Measurements from ENCODE around the gene DPF3.

The DPF3 gene

DNA sequence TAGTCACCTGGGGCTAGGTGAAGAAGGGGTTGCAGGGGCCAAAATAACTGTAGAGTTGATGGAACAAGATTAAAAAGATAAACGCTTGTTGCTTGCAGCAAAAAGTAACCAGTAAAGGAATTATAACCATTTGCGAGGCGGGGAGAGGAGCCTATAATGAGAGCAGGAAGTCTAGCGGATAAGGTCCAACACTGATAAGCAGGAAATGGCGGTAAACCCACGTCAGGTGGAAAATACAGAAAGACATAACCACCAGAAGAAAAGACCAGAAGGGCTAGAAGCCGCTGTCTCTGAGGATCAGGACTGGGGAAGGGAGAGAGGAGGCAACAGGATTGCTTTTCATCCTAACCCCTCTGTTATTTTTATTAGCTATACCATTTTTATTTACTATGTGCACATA is 303.3 kb downstream of the DPF3 start:
- ChIA-PET CTCF (no interaction called here), POLR2A (no interaction called here)
- TF ChIP-seq, protein P1, sequence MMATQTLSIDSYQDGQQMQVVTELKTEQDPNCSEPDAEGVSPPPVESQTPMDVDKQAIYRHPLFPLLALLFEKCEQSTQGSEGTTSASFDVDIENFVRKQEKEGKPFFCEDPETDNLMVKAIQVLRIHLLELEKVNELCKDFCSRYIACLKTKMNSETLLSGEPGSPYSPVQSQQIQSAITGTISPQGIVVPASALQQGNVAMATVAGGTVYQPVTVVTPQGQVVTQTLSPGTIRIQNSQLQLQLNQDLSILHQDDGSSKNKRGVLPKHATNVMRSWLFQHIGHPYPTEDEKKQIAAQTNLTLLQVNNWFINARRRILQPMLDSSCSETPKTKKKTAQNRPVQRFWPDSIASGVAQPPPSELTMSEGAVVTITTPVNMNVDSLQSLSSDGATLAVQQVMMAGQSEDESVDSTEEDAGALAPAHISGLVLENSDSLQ (IDR thresholded peaks at IDR 0.05), result no peak
- no peak for DNase-seq (ENCODE audit: extremely low spot score)

DNA sequence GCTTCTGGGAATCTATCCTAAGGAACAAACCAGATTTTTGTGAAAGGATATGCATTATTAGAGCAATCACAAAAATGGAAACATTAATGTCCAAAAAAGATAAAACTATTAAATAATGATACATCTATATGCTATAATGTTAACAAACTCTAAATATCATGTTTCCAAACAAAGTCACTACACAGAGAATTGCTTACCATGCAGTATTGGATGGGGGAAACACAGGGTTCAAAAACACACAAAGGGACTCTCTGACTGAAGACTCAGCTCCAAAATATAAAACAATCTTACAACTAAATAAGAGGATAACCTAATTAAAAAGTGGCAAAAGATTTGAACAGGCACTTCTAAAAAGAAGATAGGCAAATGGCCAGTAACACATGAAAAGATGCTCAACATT is 304.2 kb downstream of the DPF3 start:
- CTCF ChIA-PET, result no interaction called here

DNA sequence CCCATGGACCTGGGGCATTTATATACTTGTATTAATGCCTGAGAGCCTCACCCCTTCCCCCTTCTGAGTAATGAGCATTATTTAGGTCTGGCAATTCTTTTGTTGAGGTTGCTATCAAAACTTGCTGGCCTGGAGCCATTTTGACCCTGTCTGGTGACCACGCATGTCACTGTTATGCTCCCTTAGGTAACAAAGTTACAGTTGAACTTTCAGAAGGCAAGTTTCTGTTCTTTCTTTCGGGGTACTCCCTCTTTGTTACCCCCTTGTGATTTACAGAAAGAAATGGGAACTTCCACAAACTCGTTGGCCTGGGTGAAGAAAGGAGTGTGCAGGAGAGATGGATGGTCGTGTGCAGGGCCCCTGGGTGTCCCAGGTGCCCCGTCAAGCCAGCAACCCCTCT is 305.4 kb downstream of the DPF3 start:
- CTCF ChIA-PET, result no interaction called here
- TF ChIP-seq ELF4 (IDR thresholded peaks at IDR 0.05), result no peak
- DNase-seq (ENCODE audit: extremely low spot score), result no peak
- POLR2A ChIA-PET, result no interaction called here

More for the DNA sequence above, 304.2 kb downstream of the DPF3 start:
- TF ChIP-seq LEF1 (IDR thresholded peaks at IDR 0.05; ENCODE audit: borderline replicate concordance) (no peak), CTBP1 (IDR thresholded peaks at IDR 0.05; ENCODE audit: borderline replicate concordance) (no peak), ELF4 (IDR thresholded peaks at IDR 0.05) (no peak), SUZ12 (IDR thresholded peaks at IDR 0.05) (no peak), L3MBTL2 (conservative IDR thresholded peaks at IDR 0.05) (no peak), ARNT (IDR thresholded peaks at IDR 0.05) (no peak), FOXK2 (IDR thresholded peaks at IDR 0.05) (no peak), HDGF (IDR thresholded peaks at IDR 0.05; ENCODE audit: borderline replicate concordance) (no peak), NFRKB (IDR thresholded peaks at IDR 0.05) (no peak), TARDBP (IDR thresholded peaks at IDR 0.05) (no peak), SP1 (IDR thresholded peaks at IDR 0.05) (no peak), FOXM1 (IDR thresholded peaks at IDR 0.05; ENCODE audit: borderline replicate concordance) (no peak), BHLHE40 (IDR thresholded peaks at IDR 0.05; ENCODE audit: borderline replicate concordance) (no peak), ZNF384 (IDR thresholded peaks at IDR 0.05) (no peak), FOXA1 (IDR thresholded peaks at IDR 0.05) (no peak)
- TF ChIP-seq, protein P1 (IDR thresholded peaks at IDR 0.05), result no peak
- DNase-seq (ENCODE audit: extremely low spot score), result no peak
- POLR2A ChIA-PET, result no interaction called here

DNA sequence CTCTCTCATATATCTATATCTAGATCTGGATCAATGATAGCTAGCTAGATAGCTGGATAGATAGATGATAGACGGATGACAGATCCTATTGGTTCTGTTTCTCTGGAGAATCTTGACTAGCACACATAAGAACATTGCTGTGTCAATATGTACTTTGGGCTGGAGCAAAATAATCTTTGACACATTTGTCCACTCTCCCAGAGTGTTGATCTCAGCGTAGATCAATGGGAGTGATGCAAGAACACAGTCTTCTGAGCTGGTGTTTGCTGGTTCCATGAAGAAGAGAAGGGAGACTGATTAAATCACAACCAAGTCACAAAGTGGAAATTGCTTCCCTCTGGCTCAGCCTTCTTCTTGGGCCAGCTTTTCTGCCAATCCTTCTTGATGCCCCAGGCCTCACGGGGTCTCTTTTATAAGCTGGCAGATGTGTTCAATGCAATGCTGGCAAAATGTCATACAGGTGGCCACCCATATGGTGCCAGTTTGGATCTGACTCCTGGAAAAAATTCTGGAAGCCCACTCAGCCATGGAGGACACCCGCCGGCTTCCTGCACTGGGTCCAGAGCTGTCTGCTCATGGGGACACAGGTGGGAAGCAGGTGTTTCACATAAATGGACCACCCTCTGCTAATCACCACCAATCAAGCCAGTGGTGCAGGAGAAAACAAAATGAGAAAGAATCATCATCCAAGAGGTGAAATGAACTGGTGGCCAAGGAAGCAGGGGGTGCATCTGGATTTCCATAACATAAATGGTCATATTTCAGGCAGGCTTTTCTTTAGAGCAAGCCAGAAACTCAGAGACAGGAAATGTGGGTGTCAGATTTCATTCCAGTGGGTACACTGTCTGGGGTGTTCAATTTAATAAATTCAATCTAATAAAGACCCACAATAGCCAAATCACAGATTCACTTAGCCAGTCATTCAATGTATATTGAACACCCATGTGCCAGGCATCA is 310.3 kb downstream of the DPF3 start:
- TF ChIP-seq SUZ12 (IDR thresholded peaks at IDR 0.05) (no peak), FOXA1 (IDR thresholded peaks at IDR 0.05) (no peak), HDGF (IDR thresholded peaks at IDR 0.05; ENCODE audit: borderline replicate concordance) (no peak), ARNT (IDR thresholded peaks at IDR 0.05) (no peak)
- POLR2A ChIA-PET, result no interaction called here
- CTCF ChIA-PET, result no interaction called here
- DNase-seq (ENCODE audit: extremely low spot score), result no peak

DNA sequence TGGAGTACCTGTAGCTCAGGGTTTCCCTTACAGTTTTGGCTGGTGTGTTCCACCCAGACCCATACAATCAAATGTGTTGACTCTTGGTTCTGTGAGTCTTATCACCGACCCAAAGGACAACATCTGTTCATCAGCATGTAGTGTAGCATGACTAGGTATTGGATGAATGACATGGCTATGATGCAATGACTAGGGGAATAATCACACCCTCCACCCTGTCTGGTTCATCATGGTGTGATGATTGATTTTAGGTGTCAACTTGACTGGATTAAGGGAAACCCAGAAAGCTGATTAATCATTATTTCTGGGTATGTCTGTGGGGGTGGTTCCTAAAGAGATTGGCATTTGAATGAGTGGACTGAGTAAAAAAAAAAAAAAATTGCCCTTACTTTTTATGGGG is 311.3 kb downstream of the DPF3 start:
- ChIA-PET CTCF (no interaction called here), POLR2A (no interaction called here)
- no peak for TF ChIP-seq ELF4 (IDR thresholded peaks at IDR 0.05)
- TF ChIP-seq ARNT (IDR thresholded peaks at IDR 0.05), result no peak
- no peak for TF ChIP-seq NFRKB (IDR thresholded peaks at IDR 0.05)
- no peak for TF ChIP-seq ZNF384 (IDR thresholded peaks at IDR 0.05)
- TF ChIP-seq HDGF (IDR thresholded peaks at IDR 0.05; ENCODE audit: borderline replicate concordance), result no peak
- no peak for DNase-seq (ENCODE audit: extremely low spot score)

DNA sequence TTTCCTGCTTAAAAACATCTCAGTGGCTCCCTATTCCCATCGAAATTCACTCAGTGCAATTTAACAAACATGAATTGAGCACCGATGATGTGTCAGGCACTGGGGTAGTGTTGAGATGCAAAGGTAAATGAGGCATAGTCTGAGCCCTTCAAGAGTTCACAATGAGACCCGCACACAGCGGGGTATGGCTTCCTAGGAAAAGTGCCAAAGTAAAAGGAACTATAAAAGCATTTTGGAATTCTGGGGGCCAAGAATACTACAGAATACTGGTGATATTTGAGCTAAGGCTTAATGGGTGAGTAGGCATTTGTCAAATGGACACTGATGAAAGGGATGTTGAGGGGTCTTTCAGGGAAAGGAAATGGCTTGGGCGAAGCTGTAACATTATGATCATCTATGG is 315.4 kb downstream of the DPF3 start:
- TF ChIP-seq L3MBTL2 (conservative IDR thresholded peaks at IDR 0.05) (no peak), FOXK2 (IDR thresholded peaks at IDR 0.05) (no peak), SP1 (IDR thresholded peaks at IDR 0.05) (no peak), SUZ12 (IDR thresholded peaks at IDR 0.05) (no peak), FOXA1 (IDR thresholded peaks at IDR 0.05) (no peak), FOXM1 (IDR thresholded peaks at IDR 0.05; ENCODE audit: borderline replicate concordance) (no peak), CTBP1 (IDR thresholded peaks at IDR 0.05; ENCODE audit: borderline replicate concordance) (no peak), NFRKB (IDR thresholded peaks at IDR 0.05) (no peak), ZNF384 (IDR thresholded peaks at IDR 0.05) (no peak), ARNT (IDR thresholded peaks at IDR 0.05) (no peak), LEF1 (IDR thresholded peaks at IDR 0.05; ENCODE audit: borderline replicate concordance) (no peak), HDGF (IDR thresholded peaks at IDR 0.05; ENCODE audit: borderline replicate concordance) (no peak), ELF4 (IDR thresholded peaks at IDR 0.05) (no peak), TARDBP (IDR thresholded peaks at IDR 0.05) (no peak), BHLHE40 (IDR thresholded peaks at IDR 0.05; ENCODE audit: borderline replicate concordance) (no peak)
- TF ChIP-seq, protein P1 (IDR thresholded peaks at IDR 0.05), result no peak
- CTCF ChIA-PET, result no interaction called here
- no peak for DNase-seq (ENCODE audit: extremely low spot score)
- POLR2A ChIA-PET, result no interaction called here

DNA sequence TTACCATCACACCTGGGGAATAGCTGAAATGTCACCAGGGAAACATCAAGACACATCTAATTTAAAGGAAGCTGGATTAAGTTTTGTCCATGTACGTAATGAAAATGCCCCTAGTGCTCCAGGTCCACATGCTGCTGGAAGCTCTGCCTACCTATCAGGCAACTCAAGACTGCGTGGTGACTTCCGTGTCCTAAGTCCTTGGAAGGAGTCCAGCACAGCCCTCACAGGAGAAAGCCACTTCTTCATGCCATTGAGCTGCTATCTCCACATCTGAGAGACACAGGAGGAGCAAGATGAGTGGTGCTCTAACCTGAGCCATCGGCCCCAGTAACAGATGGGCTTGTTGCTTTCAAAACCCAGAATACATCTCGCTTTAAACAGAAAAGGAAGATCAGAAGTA is 316.4 kb downstream of the DPF3 start:
- ChIA-PET POLR2A (interaction anchor here (0.6 kb wide), 1 partner anchor 29 kb away, joined by 3 read pairs; no protein-coding TSS in a partner anchor), CTCF (no interaction called here)
- no peak for DNase-seq (ENCODE audit: extremely low spot score)
- TF ChIP-seq FOXK2 (IDR thresholded peaks at IDR 0.05) (no peak), ARNT (IDR thresholded peaks at IDR 0.05) (no peak), SUZ12 (IDR thresholded peaks at IDR 0.05) (no peak), FOXA1 (IDR thresholded peaks at IDR 0.05) (no peak), CTBP1 (IDR thresholded peaks at IDR 0.05; ENCODE audit: borderline replicate concordance) (no peak), FOXM1 (IDR thresholded peaks at IDR 0.05; ENCODE audit: borderline replicate concordance) (no peak), NFRKB (IDR thresholded peaks at IDR 0.05) (no peak), ZNF384 (IDR thresholded peaks at IDR 0.05) (no peak), TARDBP (IDR thresholded peaks at IDR 0.05) (no peak), BHLHE40 (IDR thresholded peaks at IDR 0.05; ENCODE audit: borderline replicate concordance) (no peak), ELF4 (IDR thresholded peaks at IDR 0.05) (no peak), SP1 (IDR thresholded peaks at IDR 0.05) (no peak), L3MBTL2 (conservative IDR thresholded peaks at IDR 0.05) (no peak)
- TF ChIP-seq, protein P1 (IDR thresholded peaks at IDR 0.05), result no peak

Data from HEK293T (cell line).